ENCODE data around the gene FUS.

FUS gene

DNA sequence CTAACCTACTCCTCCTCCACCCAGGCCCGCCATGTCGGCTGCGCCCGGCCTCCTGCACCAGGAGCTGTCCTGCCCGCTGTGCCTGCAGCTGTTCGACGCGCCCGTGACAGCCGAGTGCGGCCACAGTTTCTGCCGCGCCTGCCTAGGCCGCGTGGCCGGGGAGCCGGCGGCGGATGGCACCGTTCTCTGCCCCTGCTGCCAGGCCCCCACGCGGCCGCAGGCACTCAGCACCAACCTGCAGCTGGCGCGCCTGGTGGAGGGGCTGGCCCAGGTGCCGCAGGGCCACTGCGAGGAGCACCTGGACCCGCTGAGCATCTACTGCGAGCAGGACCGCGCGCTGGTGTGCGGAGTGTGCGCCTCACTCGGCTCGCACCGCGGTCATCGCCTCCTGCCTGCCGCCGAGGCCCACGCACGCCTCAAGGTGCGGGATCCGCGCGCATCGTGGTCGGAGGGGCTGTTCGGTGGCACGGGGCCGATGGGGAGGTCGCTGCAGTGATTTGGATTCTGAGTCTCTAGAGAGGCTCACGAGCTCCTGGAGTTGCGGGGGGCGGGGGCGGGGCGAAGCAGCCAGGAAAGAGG lies 34.9 kb downstream of the FUS start:
- ATAC-seq (ENCODE audit: low read depth) (peak; percentile 61), DNase-seq (ENCODE audit: low spot score in 2 of 2) (peak in 1 of 2 donors; percentile 38)
- no peak overlapping the region for H3K27ac Mint-ChIP-seq
- no peaks in the 10 kb centered on the region for H3K36me3 Mint-ChIP-seq
- peaks cover 12% of the 10 kb centered on the region for H3K27me3 Mint-ChIP-seq
- H3K4me1 Mint-ChIP-seq: peaks cover 26% of the 10 kb centered on the region
- no peaks in the 10 kb centered on the region for H3K9me3 Mint-ChIP-seq
- peak overlapping the region; percentile 82 for H3K4me3 Mint-ChIP-seq

- DNase-seq (ENCODE audit: low spot score in 2 of 2) (peak in 1 of 2 donors; percentile 40), ATAC-seq (ENCODE audit: low read depth) (peak; percentile 54)
- Mint-ChIP-seq H3K36me3 (no peaks in the 10 kb centered on the region), H3K27me3 (peaks cover 12% of the 10 kb centered on the region), H3K27ac (no peak overlapping the region), H3K4me3 (peak overlapping the region; percentile 82), H3K9me3 (no peaks in the 10 kb centered on the region), H3K4me1 (peaks cover 26% of the 10 kb centered on the region)
Measured at GRCh38 chr16:31215287-31216162, 35.6 kb downstream of the FUS start.

DNA sequence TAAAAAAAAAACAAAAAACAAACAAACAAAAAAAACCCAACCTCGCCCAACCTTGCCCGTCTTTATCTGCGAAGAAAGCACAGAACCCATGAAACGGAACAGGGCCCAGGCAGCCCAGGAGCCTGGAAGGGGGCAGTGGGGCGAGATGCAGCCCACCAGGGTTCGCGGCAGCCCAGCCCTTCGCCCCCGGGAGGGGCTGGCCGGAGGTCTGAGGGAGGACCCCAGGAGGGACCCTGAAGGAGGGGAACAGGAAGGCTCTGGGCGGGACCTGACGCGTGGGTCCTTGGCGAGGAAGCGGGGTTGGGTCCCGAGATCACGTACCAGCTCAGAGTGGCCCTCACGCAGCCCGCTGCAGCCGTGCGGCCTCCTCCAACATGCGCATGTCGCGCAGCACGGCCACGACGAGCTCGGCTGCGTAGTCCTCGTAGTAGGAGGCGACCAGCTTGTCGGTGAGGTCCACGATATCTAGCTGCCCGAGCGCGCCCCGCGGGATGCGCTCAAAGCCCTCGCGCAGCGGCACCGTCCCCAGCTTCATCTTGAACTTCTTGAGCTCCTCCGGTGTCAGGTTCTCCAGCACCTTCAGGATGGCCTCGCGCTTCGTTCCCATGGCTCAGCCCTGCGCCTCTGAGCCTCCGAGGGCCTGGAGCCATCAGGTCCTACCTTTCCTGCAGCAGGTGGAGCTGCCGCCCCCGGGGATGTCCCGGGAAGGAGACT lies 36.6 kb downstream of the FUS start, which contains the start of gene PYDC1:
TSS of gene PYDC1 (minus strand) at position 714 of the 714 bp plus-strand sequence. CDS start at position 607, 107 bp downstream.
- H3K9me3 Mint-ChIP-seq: no peaks in the 10 kb centered on the region
- peaks cover 22% of the 10 kb centered on the region for H3K27me3 Mint-ChIP-seq
- DNase-seq (ENCODE audit: low spot score in 2 of 2) (peak in 1 of 2 donors; percentile 38), ATAC-seq (ENCODE audit: low read depth) (peak; percentile 7)
- H3K27ac Mint-ChIP-seq: no peak within 1 kb of the TSS
- peaks cover 31% of the 10 kb centered on the region for H3K4me1 Mint-ChIP-seq
- peak within 1 kb of the TSS; percentile 82 for H3K4me3 Mint-ChIP-seq
- no peaks in the 10 kb centered on the region for H3K36me3 Mint-ChIP-seq

GRCh38 chr16:31217136-31217530 lies 37.2 kb downstream of the FUS start:
- H3K9me3 Mint-ChIP-seq: no peaks in the 10 kb centered on the region
- peaks cover 29% of the 10 kb centered on the region for H3K4me1 Mint-ChIP-seq
- H3K36me3 Mint-ChIP-seq: no peaks in the 10 kb centered on the region
- DNase-seq (ENCODE audit: low spot score in 2 of 2) (no peak), ATAC-seq (ENCODE audit: low read depth) (no peak)
- H3K27me3 Mint-ChIP-seq: peaks cover 24% of the 10 kb centered on the region
- peak overlapping the region; percentile 82 for H3K4me3 Mint-ChIP-seq
- H3K27ac Mint-ChIP-seq: no peak overlapping the region

DNA sequence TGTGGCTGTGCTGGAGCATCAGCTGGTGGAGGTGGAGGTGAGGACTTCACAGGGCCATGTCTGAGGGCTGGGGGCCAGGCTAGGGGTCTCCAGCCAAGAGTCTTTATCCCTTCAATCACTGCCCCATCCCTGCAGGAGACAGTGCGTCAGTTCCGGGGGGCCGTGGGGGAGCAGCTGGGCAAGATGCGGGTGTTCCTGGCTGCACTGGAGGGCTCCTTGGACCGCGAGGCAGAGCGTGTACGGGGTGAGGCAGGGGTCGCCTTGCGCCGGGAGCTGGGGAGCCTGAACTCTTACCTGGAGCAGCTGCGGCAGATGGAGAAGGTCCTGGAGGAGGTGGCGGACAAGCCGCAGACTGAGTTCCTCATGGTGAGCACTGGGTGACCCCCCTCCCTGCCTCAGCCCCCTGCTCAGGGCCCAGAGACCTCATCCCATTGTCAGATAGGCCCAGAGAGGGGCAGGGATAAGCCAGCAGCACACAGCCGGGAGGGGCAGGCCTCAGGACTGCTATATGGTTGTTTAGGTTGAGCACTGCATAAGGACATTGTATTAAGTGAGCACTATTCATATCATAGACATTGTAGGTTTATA lies 39.3 kb downstream of the FUS start:
- no peaks in the 10 kb centered on the region for H3K9me3 Mint-ChIP-seq
- no peaks in the 10 kb centered on the region for H3K36me3 Mint-ChIP-seq
- H3K27me3 Mint-ChIP-seq: peaks cover 24% of the 10 kb centered on the region
- DNase-seq (ENCODE audit: low spot score in 2 of 2) (no peak), ATAC-seq (ENCODE audit: low read depth) (no peak)
- no peak overlapping the region for H3K27ac Mint-ChIP-seq
- H3K4me1 Mint-ChIP-seq: peaks cover 26% of the 10 kb centered on the region
- no peak overlapping the region for H3K4me3 Mint-ChIP-seq

GRCh38 chr16:31221357-31222160 lies 41.6 kb downstream of the FUS start:
- no peak for ATAC-seq (ENCODE audit: low read depth)
- H3K9me3 Mint-ChIP-seq: no peaks in the 10 kb centered on the region
- H3K4me3 Mint-ChIP-seq: no peak overlapping the region
- H3K27me3 Mint-ChIP-seq: peaks cover 24% of the 10 kb centered on the region
- no peak overlapping the region for H3K27ac Mint-ChIP-seq
- H3K4me1 Mint-ChIP-seq: peaks cover 18% of the 10 kb centered on the region
- DNase-seq (ENCODE audit: low spot score in 2 of 2): no peak
- H3K36me3 Mint-ChIP-seq: no peaks in the 10 kb centered on the region

DNA sequence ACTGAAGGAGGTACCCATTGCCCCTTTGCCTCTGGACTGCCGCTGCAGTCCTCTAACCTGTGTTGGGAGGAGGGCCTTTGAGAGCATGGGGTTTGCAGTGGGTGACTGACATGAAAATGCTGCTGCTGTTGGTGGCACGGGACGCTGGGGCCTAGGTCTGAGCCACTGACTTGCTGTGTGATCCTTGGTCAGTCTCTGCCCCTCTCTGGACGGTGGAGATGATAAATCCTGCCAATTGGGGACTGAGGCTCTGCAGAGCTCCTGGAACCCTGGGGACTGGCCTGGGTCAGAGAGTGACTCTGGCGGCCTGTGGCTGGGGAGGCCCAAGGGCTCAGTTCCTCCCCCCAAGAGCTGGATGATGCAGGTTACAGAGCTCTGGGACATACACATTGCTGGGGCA lies 43.1 kb downstream of the FUS start:
- H3K36me3 Mint-ChIP-seq: no peaks in the 10 kb centered on the region

GRCh38 chr16:31224092-31224955 lies 44.4 kb downstream of the FUS start:
- Mint-ChIP-seq H3K4me3 (no peak overlapping the region), H3K4me1 (peaks cover 9% of the 10 kb centered on the region), H3K27ac (no peak overlapping the region), H3K9me3 (no peaks in the 10 kb centered on the region), H3K36me3 (no peaks in the 10 kb centered on the region), H3K27me3 (peaks cover 13% of the 10 kb centered on the region)
- DNase-seq (ENCODE audit: low spot score in 2 of 2) (no peak), ATAC-seq (ENCODE audit: low read depth) (no peak)

More for the DNA sequence above, 43.1 kb downstream of the FUS start:
- Mint-ChIP-seq H3K9me3 (no peaks in the 10 kb centered on the region), H3K4me3 (no peak overlapping the region), H3K4me1 (peaks cover 10% of the 10 kb centered on the region), H3K27ac (no peak overlapping the region), H3K27me3 (peaks cover 19% of the 10 kb centered on the region)
- DNase-seq (ENCODE audit: low spot score in 2 of 2): no peak
- ATAC-seq (ENCODE audit: low read depth): no peak

- Mint-ChIP-seq H3K4me3 (no peak overlapping the region), H3K9me3 (no peaks in the 10 kb centered on the region), H3K27me3 (peaks cover 13% of the 10 kb centered on the region), H3K27ac (no peak overlapping the region), H3K36me3 (no peaks in the 10 kb centered on the region), H3K4me1 (peaks cover 9% of the 10 kb centered on the region)
- ATAC-seq (ENCODE audit: low read depth) (no peak), DNase-seq (ENCODE audit: low spot score in 2 of 2) (no peak)
Measured at GRCh38 chr16:31225193-31225592, 45.3 kb downstream of the FUS start.

- Mint-ChIP-seq H3K9me3 (no peaks in the 10 kb centered on the region), H3K4me3 (no peak overlapping the region), H3K27me3 (no peaks in the 10 kb centered on the region), H3K4me1 (no peaks in the 10 kb centered on the region), H3K36me3 (no peaks in the 10 kb centered on the region), H3K27ac (no peak overlapping the region)
- ATAC-seq (ENCODE audit: low read depth): no peak
- DNase-seq (ENCODE audit: low spot score in 2 of 2): no peak
Measured at GRCh38 chr16:31228206-31228605, 48.3 kb downstream of the FUS start.

DNA sequence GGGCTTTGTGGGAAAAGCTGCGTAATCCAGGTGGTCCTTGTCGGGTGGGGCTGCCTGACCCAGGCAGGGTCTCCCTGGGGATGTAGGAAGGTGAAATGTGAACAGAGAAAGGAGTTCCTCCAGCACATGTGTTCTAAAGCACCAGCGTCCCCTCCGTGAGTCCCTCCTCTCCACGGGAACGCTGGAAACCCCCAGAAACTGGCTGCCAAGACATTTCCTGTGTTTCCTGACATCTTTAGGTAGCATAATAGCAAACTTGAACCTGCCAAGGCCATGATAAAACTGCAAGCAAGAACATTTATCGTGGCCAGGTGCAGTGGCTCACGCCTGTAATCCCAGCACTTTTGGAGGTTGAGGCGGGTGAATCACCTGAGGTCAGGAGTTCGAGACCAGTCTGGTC lies 49.6 kb downstream of the FUS start:
- H3K27me3 Mint-ChIP-seq: no peaks in the 10 kb centered on the region
- ATAC-seq (ENCODE audit: low read depth) (no peak), DNase-seq (ENCODE audit: low spot score in 2 of 2) (no peak)
- H3K9me3 Mint-ChIP-seq: no peaks in the 10 kb centered on the region
- no peaks in the 10 kb centered on the region for H3K4me1 Mint-ChIP-seq
- H3K27ac Mint-ChIP-seq: no peak overlapping the region
- H3K4me3 Mint-ChIP-seq: no peak overlapping the region
- no peaks in the 10 kb centered on the region for H3K36me3 Mint-ChIP-seq

DNA sequence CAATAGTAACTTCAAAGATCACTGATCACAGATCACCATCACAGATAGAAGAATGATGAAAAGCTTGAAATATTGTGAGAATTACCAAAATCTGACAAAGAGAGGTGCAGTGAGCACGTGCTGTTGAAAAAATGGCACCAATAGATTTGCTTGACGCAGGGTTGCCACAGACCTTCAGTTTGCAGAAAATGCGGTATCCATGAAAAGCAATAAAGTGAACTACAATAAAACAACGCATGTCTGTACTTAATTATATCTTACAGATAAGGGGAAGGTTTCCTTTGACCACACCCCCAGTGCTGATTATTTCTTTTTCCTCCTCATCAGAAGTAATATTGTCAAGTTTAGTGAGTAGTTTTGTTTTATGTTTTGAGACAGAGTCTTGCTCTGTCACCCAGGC lies 58.1 kb downstream of the FUS start:
- peaks cover 2% of the 10 kb centered on the region for H3K9me3 Mint-ChIP-seq
- H3K4me3 Mint-ChIP-seq: no peak overlapping the region
- no peak for ATAC-seq (ENCODE audit: low read depth)

More for the DNA sequence above, 58.1 kb downstream of the FUS start:
- DNase-seq (ENCODE audit: low spot score in 2 of 2): no peak
- H3K36me3 Mint-ChIP-seq: no peaks in the 10 kb centered on the region
- H3K4me1 Mint-ChIP-seq: peaks cover 6% of the 10 kb centered on the region
- H3K27me3 Mint-ChIP-seq: no peaks in the 10 kb centered on the region
- H3K27ac Mint-ChIP-seq: no peak overlapping the region

Measured in memory B cell (primary cell).